Kidney (tissue), 14 donors: ENCODE data around the gene ATP6V1B1. TPM values are rescaled to one million over a fixed set of nuclear protein-coding genes. Genes with fewer than 3 reads are reported as not detected.

Source experiments
- DNase-seq, 5 donors: peaks; one replicate each; pipeline ENCODE4 v3.0.0-alpha.2; 2013 to 2020
- FAIRE-seq: peaks from 2 replicates; lab custom pipeline; 2012; peaks lifted over from hg19 to GRCh38; lab: Jason Lieb, UNC
- H3K27ac ChIP-seq, 2 donors: one replicate each; pipeline ENCODE4 v1.7.0; 2013; ENCODE audit warnings: low read depth in 2 of 2, low read length in 2 of 2, inconsistent platforms in 1 of 2
- H3K27me3 ChIP-seq: one replicate; pipeline ENCODE4 v1.7.1; 2013; ENCODE audit warnings: low read length, inconsistent platforms; ENCODE audit not compliant: control insufficient read depth, insufficient read depth
- H3K36me3 ChIP-seq, 3 donors: one replicate each; pipeline versions ENCODE4 v1.7.0 to v1.7.1; 2013; ENCODE audit warnings: low read length in 3 of 3, control low read depth in 1 of 3, inconsistent platforms in 1 of 3; ENCODE audit not compliant: insufficient read depth in 3 of 3, control insufficient read depth in 2 of 3
- H3K4me1 ChIP-seq, 3 donors: one replicate each; pipeline versions ENCODE4 v1.7.0 to v1.7.1; 2013; ENCODE audit warnings: low read length in 3 of 3, inconsistent platforms in 1 of 3, low read depth in 1 of 3; ENCODE audit not compliant: control insufficient read depth in 2 of 3, insufficient read depth in 2 of 3
- H3K4me3 ChIP-seq, 3 donors: one replicate each; pipeline versions ENCODE4 v1.7.0 to v1.8.1; 2013; ENCODE audit warnings: low read length in 3 of 3, control low read depth in 1 of 3, inconsistent platforms in 1 of 3
- H3K9ac ChIP-seq, 3 donors: one replicate each; pipeline versions ENCODE4 v1.7.0 to v1.7.1; 2013; ENCODE audit warnings: low read length in 3 of 3, control low read depth in 1 of 3, inconsistent platforms in 1 of 3
- H3K9me3 ChIP-seq, 3 donors: one replicate each; pipeline versions ENCODE4 v1.7.0 to v1.7.1; 2013; ENCODE audit warnings: low read length in 3 of 3, control low read depth in 1 of 3, inconsistent platforms in 1 of 3; ENCODE audit not compliant: control insufficient read depth in 2 of 3, insufficient read depth in 1 of 3
- intact Hi-C: fragments of 100-400 bp; cut with DNase I; formaldehyde crosslinking; loops from one replicate; pipeline ENCODE4 v1.11.1; 2022
- polyA plus RNA-seq: library from polyadenylated mRNA; stranded (reverse); fragments of 350-450 nt; fragmentation: Illumina TruSeq; extraction: RNeasy Lipid Tissue Mini Kit (QIAGEN cat#74804); gene quantifications from one replicate; pipeline ENCODE4 v1.2.3, GENCODE V29; 2014; ENCODE audit warnings: low read depth, low replicate concordance; ENCODE audit not compliant: insufficient read depth
- total RNA-seq: library from RNA; stranded (reverse); fragmentation: NEBNext Ultra II Directional; extraction: Animal tissue kit (Norgen Biotek cat#: 25700); gene quantifications from one replicate; pipeline ENCODE4 v1.2.1, GENCODE V29; 2021
- TF ChIP-seq, protein P1 (sequence below): IDR thresholded peaks from 3 replicates; pipeline ENCODE4 v1.5.1; 2012; ENCODE audit warnings: mild to moderate bottlenecking, moderate library complexity, borderline replicate concordance; ENCODE audit not compliant: insufficient read depth; ENCODE audit errors: extremely low read depth
- donor health status: control.
- donor health status: control.
- donor health status: control.
- donor health status: control.
- donor health status: control.
- donor health status: DM: yes; HTN: yes; CAD: no.
- donor health status: Normal renal cell carcinoma (clear cell type).

Gene ATP6V1B1
- total and polyA plus RNA-seq, 2 donors from 2014 or later: 37.9 to 400 TPM

DNA sequence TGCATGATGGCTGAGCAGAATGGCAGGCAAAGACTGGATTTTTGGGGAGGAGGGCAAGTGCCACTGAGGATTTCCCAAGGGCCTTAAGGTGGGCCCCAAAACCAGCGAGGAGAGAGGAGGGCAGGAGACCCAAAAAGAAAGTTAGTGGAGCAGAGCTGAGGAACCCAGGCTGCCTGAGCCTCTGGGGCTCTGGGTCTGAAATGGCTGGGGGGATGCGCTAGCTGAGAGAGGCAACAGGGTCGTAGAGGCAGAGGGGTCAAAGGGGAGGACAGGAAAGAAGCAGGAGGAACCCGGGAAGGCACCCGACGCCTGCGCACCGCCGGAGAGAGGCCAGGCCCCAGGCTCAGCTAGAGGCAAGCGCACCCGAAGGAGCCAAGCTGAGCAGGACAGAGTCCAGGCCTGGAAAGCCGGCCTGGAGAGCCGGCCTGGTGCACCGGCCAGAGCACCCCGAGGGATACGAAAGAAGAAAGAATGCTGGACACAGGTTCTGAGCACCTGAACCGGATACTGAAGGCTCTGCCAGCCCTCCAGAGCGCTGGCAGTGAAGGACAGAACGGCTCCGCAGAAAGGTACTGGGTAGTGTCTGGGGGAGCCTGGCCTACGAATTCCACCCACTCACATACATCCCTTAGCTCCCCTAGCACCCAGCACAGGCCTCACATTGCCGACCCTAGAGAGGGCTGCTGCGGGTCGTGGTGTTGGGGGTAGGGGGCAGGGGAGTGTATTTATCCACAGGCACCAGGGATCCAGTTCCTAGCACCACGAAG is 39.5 kb upstream of the ATP6V1B1 start:
- intact Hi-C loops: no loop called here
- Histone ChIP-seq H3K4me1 (peaks cover 0 to 6% (median 0%) of the 10 kb centered on the region in 3 donors), H3K9me3 (no peaks in the 10 kb centered on the region), H3K4me3 (no peak overlapping the region), H3K27me3 (peaks cover 80% of the 10 kb centered on the region), H3K9ac (no peak overlapping the region), H3K36me3 (no peaks in the 10 kb centered on the region), H3K27ac (no peak overlapping the region)
- TF ChIP-seq, protein P1, sequence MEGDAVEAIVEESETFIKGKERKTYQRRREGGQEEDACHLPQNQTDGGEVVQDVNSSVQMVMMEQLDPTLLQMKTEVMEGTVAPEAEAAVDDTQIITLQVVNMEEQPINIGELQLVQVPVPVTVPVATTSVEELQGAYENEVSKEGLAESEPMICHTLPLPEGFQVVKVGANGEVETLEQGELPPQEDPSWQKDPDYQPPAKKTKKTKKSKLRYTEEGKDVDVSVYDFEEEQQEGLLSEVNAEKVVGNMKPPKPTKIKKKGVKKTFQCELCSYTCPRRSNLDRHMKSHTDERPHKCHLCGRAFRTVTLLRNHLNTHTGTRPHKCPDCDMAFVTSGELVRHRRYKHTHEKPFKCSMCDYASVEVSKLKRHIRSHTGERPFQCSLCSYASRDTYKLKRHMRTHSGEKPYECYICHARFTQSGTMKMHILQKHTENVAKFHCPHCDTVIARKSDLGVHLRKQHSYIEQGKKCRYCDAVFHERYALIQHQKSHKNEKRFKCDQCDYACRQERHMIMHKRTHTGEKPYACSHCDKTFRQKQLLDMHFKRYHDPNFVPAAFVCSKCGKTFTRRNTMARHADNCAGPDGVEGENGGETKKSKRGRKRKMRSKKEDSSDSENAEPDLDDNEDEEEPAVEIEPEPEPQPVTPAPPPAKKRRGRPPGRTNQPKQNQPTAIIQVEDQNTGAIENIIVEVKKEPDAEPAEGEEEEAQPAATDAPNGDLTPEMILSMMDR: no peak
- no peak for FAIRE-seq
- DNase-seq: no peak

DNA sequence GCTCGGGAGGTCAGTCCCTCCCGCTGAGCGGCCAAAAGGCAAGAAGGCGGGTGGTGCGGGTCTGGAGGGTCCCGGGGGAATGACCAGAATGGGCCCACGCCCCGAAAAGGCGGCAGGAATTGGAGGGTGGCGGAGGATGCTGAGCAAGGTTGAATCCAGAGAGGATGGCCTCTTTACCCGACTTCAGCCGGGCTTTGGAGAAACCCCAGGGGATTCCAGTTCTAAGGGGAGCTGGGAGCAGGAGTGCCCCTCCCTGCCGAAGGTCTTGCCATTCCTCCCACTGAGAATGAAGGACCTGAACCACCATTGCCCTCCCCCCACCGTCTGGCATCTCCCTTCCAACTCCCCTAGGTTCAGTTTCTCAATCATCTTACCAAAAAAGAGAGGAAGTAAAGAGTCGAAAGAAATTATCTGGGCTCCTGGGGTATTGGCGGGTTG is 38.9 kb upstream of the ATP6V1B1 start:
- H3K27me3 ChIP-seq: peaks cover 78% of the 10 kb centered on the region
- no peaks in the 10 kb centered on the region for H3K9me3 ChIP-seq
- H3K27ac ChIP-seq: no peak overlapping the region
- no peak overlapping the region for H3K4me3 ChIP-seq
- peaks cover 0 to 11% (median 0%) of the 10 kb centered on the region in 3 donors for H3K4me1 ChIP-seq
- DNase-seq (no peak), FAIRE-seq (no peak)
- H3K36me3 ChIP-seq: no peaks in the 10 kb centered on the region
- H3K9ac ChIP-seq: no peak overlapping the region
- TF ChIP-seq, protein P1: no peak
- intact Hi-C loops: no loop called here

DNA sequence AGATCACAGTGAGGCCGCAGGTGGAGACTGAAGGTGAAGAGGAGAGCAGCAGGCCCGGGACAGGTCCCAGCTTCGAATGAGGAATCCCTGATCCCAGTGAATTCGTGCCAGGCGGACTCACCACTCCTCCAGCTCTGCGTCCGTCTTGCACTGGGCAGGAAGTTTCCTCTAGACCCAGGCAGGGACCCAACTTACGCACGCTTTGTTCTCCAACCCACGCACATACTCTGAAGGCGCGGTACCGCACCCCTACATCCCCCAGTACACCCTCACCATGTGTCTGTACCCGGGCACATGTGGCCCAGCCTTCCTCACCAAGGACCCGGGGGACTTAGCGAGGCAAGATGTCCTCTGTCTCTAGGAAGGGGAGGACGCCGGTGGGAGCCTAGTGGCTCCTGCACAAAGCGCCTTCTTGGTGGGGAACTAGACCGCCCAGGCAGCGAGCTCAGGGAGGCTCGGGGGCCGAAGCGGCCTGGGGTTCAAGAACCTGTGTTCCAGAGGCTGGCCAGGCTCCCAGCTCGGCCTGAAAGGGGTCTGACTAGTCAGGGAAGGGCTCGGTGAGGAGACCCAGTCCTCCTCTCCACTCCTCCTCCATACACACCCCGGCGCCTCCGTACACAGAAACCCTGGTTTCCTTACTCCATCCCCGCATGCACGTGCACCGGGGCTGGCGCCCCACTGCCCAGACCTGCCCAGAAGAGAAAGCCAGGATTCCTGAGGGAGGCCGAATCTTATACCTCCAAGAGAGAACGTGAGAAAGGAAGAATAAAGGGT is 38.3 kb upstream of the ATP6V1B1 start:
- H3K9me3 ChIP-seq: no peaks in the 10 kb centered on the region
- FAIRE-seq (no peak), DNase-seq (no peak)
- no peaks in the 10 kb centered on the region for H3K36me3 ChIP-seq
- intact Hi-C loops: no loop called here
- H3K4me1 ChIP-seq: peaks cover 0 to 13% (median 0%) of the 10 kb centered on the region in 3 donors
- no peak overlapping the region for H3K4me3 ChIP-seq
- H3K9ac ChIP-seq: no peak overlapping the region
- no peak overlapping the region for H3K27ac ChIP-seq
- TF ChIP-seq, protein P1: no peak
- H3K27me3 ChIP-seq: peaks cover 77% of the 10 kb centered on the region
